GM21529 (cell line): ENCODE measurements around the gene BACE2.

Experiments used
- ATAC-seq: cut with Tn5 transposase; IDR thresholded peaks from one replicate; pipeline ENCODE4 v1.9.1; 2021; ENCODE audit not compliant: unreplicated experiment

BACE2 gene

GRCh38 chr21:41147979-41148355, 20.0 kb upstream of the BACE2 start:
- ATAC-seq, result no peak

GRCh38 chr21:41148798-41149197, 19.2 kb upstream of the BACE2 start:
- no peak for ATAC-seq

- ATAC-seq, result no peak
These were observed 18.8 kb upstream of the BACE2 start for GRCh38 chr21:41149199-41149598.

GRCh38 chr21:41152147-41152546, 15.8 kb upstream of the BACE2 start:
- no peak for ATAC-seq

- no peak for ATAC-seq
These were observed 14.5 kb upstream of the BACE2 start for GRCh38 chr21:41153443-41153842.

GRCh38 chr21:41156142-41156541, 11.8 kb upstream of the BACE2 start:
- no peak for ATAC-seq

GRCh38 chr21:41158026-41158425, 9.9 kb upstream of the BACE2 start:
- no peak for ATAC-seq

GRCh38 chr21:41160036-41160435, 7.9 kb upstream of the BACE2 start:
- ATAC-seq, result no peak

GRCh38 chr21:41161428-41161827, 6.5 kb upstream of the BACE2 start:
- ATAC-seq, result no peak

GRCh38 chr21:41162096-41162495, 5.9 kb upstream of the BACE2 start:
- ATAC-seq, result no peak

GRCh38 chr21:41163091-41163490, 4.9 kb upstream of the BACE2 start:
- no peak for ATAC-seq

- no peak for ATAC-seq
These were observed 3.9 kb upstream of the BACE2 start for GRCh38 chr21:41164052-41164451.

- ATAC-seq, result no peak
These were observed 2.8 kb upstream of the BACE2 start for GRCh38 chr21:41164981-41165655.

GRCh38 chr21:41166884-41167283, 1.1 kb upstream of the BACE2 start:
- ATAC-seq, result no peak

GRCh38 chr21:41168391-41169257, 664 bp downstream of the BACE2 start:
- ATAC-seq, result no peak

- ATAC-seq, result no peak
These were observed 1.3 kb downstream of the BACE2 start for GRCh38 chr21:41169258-41169576.

GRCh38 chr21:41169701-41170100, 1.7 kb downstream of the BACE2 start:
- no peak for ATAC-seq

GRCh38 chr21:41170442-41170841, 2.5 kb downstream of the BACE2 start:
- ATAC-seq, result no peak

- no peak for ATAC-seq
These were observed 3.1 kb downstream of the BACE2 start for GRCh38 chr21:41170859-41171609.

- ATAC-seq, result no peak
These were observed 7.1 kb downstream of the BACE2 start for GRCh38 chr21:41175080-41175479.

- no peak for ATAC-seq
These were observed 8.9 kb downstream of the BACE2 start for GRCh38 chr21:41176846-41177245.

GRCh38 chr21:41180752-41181151, 12.8 kb downstream of the BACE2 start:
- no peak for ATAC-seq
